Adrenal gland (tissue), 5 donors: ENCODE measurements around the gene TARDBP.

ENCODE experiments used
- POLR2A ChIP-seq, 2 donors: fragments of 450-650 bp; IDR thresholded peaks; one replicate each; pipeline ENCODE4 v1.6.1; 2017; ENCODE audit warnings: antibody characterized with exemption in 2 of 2, mild to moderate bottlenecking in 2 of 2, moderate library complexity in 1 of 2
- TF ChIP-seq, protein P1 (sequence below), 6 experiments: fragments of 450-650 bp in 4 of 6; fragments of 200-600 bp in 2 of 6; sonication (generic) in 1 of 6; IDR thresholded peaks; 1 replicate in 5 of 6; 2 replicates in 1 of 6; pipeline versions ENCODE4 v1.5.1 to v1.8.0; 2016 to 2021; ENCODE audit warnings: antibody characterized with exemption in 6 of 6, mild to moderate bottlenecking in 2 of 6, moderate library complexity in 1 of 6
- donor health status: DM: no; HTN: no; CAD: no.

DNA sequence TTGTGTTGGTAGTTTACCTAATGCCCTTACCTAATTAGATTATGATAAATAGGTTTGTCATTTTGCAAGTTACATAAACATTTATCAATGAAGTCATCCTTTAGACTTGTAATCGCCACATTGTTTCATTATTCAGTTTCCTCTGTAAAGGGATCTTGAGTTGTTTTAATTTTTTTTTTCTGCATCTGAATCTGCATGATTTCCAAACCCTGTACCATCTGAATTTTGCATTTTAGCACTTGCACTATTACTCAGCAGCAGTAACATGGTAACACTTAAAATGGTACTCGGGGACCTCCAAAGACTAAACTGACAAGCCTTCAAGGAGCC is 12.4 kb downstream of the TARDBP start:
- TF ChIP-seq POLR2A (IDR thresholded peaks at IDR 0.05), result no peak
- TF ChIP-seq, protein P1, sequence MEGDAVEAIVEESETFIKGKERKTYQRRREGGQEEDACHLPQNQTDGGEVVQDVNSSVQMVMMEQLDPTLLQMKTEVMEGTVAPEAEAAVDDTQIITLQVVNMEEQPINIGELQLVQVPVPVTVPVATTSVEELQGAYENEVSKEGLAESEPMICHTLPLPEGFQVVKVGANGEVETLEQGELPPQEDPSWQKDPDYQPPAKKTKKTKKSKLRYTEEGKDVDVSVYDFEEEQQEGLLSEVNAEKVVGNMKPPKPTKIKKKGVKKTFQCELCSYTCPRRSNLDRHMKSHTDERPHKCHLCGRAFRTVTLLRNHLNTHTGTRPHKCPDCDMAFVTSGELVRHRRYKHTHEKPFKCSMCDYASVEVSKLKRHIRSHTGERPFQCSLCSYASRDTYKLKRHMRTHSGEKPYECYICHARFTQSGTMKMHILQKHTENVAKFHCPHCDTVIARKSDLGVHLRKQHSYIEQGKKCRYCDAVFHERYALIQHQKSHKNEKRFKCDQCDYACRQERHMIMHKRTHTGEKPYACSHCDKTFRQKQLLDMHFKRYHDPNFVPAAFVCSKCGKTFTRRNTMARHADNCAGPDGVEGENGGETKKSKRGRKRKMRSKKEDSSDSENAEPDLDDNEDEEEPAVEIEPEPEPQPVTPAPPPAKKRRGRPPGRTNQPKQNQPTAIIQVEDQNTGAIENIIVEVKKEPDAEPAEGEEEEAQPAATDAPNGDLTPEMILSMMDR (IDR thresholded peaks at IDR 0.05), result no peak
